ENCODE measurements around the gene PLAGL2. TPM values are rescaled to one million over a fixed set of nuclear protein-coding genes. Genes with fewer than 3 reads are reported as not detected.

Gene PLAGL2
- polyA plus RNA-seq, 1 donor from 2014 or later = 2.7 TPM

GRCh38 chr20:32236048-32236533, 28.5 kb upstream of the PLAGL2 start:
- no peak overlapping the region for H3K9ac ChIP-seq (ENCODE audit: low read length)
- no peak for TF ChIP-seq EP300 (conservative IDR thresholded peaks at IDR 0.05; ENCODE audit: poor library complexity, severe bottlenecking)
- TF ChIP-seq RAD21 (conservative IDR thresholded peaks at IDR 0.05) = no peak
- H3K36me3 ChIP-seq (ENCODE audit: insufficient read depth, low read length) = peaks cover 18% of the 10 kb centered on the region
- H3K4me2 ChIP-seq (ENCODE audit: low read length) = no peak overlapping the region
- H3K9me2 ChIP-seq (ENCODE audit: insufficient read depth, low read length) = no peaks in the 10 kb centered on the region
- H3K79me2 ChIP-seq (replicated peaks; ENCODE audit: insufficient read depth, low read length) = no peaks in the 10 kb centered on the region
- H3F3A ChIP-seq (ENCODE audit: insufficient read depth, low read length, poor library complexity, severe bottlenecking) = no peaks in the 10 kb centered on the region
- H2AFZ ChIP-seq (ENCODE audit: low read depth, low read length) = no peak overlapping the region
- H3K4me3 ChIP-seq (ENCODE audit: low read length) = no peak overlapping the region
- H3K27me3 ChIP-seq (ENCODE audit: insufficient read depth, low read depth, low read length) = no peaks in the 10 kb centered on the region
- no peak overlapping the region for H3K27ac ChIP-seq (ENCODE audit: low read length)
- H4K20me1 ChIP-seq (ENCODE audit: insufficient read depth) = no peaks in the 10 kb centered on the region
- no peaks in the 10 kb centered on the region for H3K9me3 ChIP-seq (ENCODE audit: low read length)

DNA sequence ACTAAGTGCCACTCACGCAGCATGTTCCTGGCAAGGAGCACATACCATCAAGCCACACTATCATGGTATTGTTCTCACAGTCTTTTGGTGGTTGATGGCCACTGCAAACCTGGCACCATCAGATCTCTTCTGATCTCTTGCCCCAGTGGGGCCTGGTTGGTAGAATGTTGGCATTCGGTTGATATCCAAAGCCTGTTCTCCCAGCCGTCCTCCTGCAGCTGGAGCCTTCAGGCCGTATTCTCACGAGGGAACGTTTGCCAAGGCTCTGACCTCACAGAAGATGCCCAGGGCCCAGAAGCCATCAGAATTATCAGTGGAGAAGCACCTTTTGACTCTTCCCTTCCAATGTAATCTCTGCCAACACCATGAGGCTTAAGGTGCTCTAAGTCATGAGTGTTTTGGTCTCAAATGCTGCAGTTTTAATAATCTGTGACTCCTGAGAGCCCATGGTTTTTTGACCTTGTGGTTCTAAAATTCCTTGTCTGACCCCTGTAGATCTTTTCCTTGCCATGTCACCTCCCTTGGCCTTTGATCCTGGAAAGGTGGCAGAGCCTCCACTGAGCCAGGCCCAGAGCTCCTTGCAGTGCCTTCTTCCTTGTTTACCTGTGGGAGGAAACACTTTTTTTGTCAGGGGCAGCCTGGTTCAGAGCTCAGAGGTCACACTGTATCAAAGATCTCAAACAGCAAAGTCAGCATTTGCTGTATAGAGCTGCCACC, 27.9 kb upstream of the PLAGL2 start:
- TF ChIP-seq TAF1 (IDR thresholded peaks at IDR 0.05; ENCODE audit: low read depth) (no peak), EP300 (conservative IDR thresholded peaks at IDR 0.05; ENCODE audit: poor library complexity, severe bottlenecking) (no peak), RAD21 (conservative IDR thresholded peaks at IDR 0.05) (no peak), EZH2 (IDR thresholded peaks at IDR 0.05; ENCODE audit: borderline replicate concordance, insufficient read depth, low read length, poor library complexity, severe bottlenecking) (no peak), MXI1 (conservative IDR thresholded peaks at IDR 0.05; ENCODE audit: poor library complexity, severe bottlenecking) (no peak), POLR2AphosphoS5 (IDR thresholded peaks at IDR 0.05) (no peak), REST (IDR thresholded peaks at IDR 0.05; ENCODE audit: borderline replicate concordance) (no peak), SMC3 (conservative IDR thresholded peaks at IDR 0.05; ENCODE audit: poor library complexity) (no peak)
- TF ChIP-seq, protein P1, sequence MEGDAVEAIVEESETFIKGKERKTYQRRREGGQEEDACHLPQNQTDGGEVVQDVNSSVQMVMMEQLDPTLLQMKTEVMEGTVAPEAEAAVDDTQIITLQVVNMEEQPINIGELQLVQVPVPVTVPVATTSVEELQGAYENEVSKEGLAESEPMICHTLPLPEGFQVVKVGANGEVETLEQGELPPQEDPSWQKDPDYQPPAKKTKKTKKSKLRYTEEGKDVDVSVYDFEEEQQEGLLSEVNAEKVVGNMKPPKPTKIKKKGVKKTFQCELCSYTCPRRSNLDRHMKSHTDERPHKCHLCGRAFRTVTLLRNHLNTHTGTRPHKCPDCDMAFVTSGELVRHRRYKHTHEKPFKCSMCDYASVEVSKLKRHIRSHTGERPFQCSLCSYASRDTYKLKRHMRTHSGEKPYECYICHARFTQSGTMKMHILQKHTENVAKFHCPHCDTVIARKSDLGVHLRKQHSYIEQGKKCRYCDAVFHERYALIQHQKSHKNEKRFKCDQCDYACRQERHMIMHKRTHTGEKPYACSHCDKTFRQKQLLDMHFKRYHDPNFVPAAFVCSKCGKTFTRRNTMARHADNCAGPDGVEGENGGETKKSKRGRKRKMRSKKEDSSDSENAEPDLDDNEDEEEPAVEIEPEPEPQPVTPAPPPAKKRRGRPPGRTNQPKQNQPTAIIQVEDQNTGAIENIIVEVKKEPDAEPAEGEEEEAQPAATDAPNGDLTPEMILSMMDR (IDR thresholded peaks at IDR 0.05; ENCODE audit: poor library complexity, severe bottlenecking) = no peak
- H3F3A ChIP-seq (ENCODE audit: insufficient read depth, low read length, poor library complexity, severe bottlenecking) = no peaks in the 10 kb centered on the region
- H3K9ac ChIP-seq (ENCODE audit: low read length) = no peak overlapping the region
- no peak overlapping the region for H3K27ac ChIP-seq (ENCODE audit: low read length)
- H4K20me1 ChIP-seq (ENCODE audit: insufficient read depth) = no peaks in the 10 kb centered on the region
- no peaks in the 10 kb centered on the region for H3K79me2 ChIP-seq (replicated peaks; ENCODE audit: insufficient read depth, low read length)
- no peaks in the 10 kb centered on the region for H3K9me3 ChIP-seq (ENCODE audit: low read length)
- no peaks in the 10 kb centered on the region for H3K9me2 ChIP-seq (ENCODE audit: insufficient read depth, low read length)
- peaks cover 23% of the 10 kb centered on the region for H3K36me3 ChIP-seq (ENCODE audit: insufficient read depth, low read length)
- no peaks in the 10 kb centered on the region for H3K27me3 ChIP-seq (ENCODE audit: insufficient read depth, low read depth, low read length)
- H3K4me3 ChIP-seq (ENCODE audit: low read length) = no peak overlapping the region
- no peak overlapping the region for H3K4me2 ChIP-seq (ENCODE audit: low read length)
- no peak overlapping the region for H2AFZ ChIP-seq (ENCODE audit: low read depth, low read length)

All from neural cell (in vitro differentiated cells).